Measurements from ENCODE around the gene PEX19.

PEX19 gene

DNA sequence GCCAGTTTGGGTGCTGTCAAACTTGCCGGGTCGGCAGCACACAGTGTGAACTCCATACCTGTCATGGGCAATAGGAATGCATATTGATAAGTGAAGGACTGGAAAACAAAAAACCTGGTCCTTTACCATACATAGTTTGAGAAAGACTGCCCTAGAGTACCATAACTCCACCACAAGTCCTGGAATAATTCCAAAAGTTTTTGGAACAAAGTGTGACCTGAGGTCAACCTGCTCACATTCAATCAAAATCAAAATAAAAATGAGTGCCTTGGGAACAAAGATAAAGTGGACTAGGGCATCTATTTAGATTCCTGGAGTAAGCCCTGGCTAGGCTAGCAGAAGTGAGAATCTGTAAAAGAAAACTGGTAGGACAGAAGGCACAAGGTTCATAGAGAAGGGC is 7.6 kb downstream of the PEX19 start:
- no peak for DNase-seq

DNA sequence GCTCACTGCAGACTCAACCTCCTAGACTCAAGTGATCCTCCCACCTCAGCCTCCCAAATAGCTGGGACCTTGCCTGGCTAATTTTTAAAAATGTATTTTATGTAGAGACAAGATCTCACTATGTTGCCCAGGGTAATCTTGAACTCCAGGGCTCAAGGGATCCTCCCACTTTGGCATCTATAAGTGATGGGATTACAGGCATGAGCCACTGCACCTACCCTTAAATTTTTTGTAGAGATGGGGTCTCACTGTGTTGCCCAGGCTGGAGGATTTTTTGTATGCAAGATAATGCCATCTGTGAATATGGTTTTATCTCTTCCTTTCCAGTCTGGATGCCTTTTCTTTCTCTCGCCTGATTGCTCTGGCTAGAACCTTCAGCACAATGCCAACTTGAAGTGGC is 13.9 kb downstream of the PEX19 start:
- no peak for DNase-seq

DNA sequence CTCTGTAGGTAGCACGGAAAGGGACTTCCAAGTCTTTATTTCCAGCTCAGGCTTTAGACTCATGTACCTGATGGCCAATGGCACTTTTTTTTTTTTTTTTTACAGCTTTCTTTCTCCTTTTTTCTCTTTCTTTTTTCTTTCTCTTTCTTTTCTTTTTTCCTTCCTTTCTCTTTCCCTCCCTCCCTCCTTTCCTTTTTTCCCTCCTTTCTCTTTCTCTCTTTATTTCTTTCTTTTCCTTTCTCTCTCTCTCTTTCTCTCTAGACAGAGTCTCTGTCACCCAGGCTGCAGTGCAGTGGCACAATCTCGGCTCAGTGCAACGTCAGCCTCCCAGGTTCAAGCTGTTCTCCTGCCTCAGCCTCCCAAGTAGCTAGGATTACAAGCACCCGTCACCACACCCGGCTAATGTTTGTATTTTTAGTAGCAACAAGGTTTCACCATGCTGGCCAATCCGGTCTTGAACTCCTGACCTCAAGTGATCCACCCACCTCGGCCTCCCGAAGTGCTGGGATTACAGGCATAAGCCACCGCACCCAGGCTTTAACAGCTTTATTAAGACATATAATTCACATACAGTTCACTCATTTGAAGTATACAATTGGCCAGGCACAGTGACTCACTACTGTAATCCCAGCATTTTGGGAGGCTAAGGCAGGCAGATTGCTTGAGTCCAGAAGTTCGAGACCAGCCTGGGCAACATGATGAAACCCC is 17.5 kb downstream of the PEX19 start:
- DNase-seq: no peak

GRCh38 chr1:160264795-160265307 is 20.1 kb downstream of the PEX19 start:
- DNase-seq: no peak

DNA sequence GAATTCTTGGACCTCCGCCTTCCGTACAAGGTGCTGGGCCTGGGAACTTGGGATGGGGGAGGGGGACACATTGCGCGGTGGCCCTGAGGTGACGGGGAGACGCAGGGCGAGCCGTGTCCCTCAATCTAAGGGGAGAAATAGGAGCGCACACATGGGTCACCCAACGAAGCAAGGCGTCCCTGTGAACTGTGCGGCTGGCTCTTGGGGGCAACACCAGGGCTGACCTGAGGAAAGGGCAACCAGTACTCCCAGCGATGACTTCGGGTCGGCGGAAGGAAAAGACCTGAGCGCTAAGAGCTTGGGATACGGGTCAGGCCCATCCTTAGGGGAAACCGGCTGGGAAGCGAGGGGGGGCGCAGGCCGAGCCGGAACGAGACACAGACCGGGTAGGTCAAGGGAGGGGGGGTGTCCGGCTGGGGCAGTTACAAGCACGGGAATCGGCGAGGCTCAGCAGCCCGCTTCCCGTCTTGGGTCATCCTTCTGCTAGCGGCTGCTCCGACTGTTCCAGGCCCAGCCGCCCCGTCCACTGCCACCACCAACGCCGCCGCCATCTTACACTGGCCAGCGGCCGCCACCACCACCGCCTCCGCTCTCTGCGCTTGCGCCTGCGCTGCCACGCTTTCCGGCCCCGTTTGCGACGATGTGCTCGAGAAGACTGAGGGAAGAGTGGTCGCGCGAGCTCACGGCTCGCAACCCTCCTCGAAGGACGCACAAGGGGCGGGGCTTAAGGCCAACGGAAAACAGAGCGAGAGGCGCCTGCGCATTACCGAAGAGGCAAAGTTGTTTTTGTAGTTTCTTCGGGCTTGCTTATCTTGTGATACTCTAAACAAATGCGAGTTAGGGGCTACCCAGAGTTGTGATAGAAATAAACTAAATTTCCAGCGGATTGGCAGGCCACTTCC is 22.8 kb downstream of the PEX19 start, which contains the start of gene DCAF8:
Gene DCAF8, minus strand, starts transcription at position 657 of the 902 bp plus-strand sequence. CDS start 18,541 bp downstream, outside the sequence.
- DNase-seq: peak; percentile 99 to 100

DNA sequence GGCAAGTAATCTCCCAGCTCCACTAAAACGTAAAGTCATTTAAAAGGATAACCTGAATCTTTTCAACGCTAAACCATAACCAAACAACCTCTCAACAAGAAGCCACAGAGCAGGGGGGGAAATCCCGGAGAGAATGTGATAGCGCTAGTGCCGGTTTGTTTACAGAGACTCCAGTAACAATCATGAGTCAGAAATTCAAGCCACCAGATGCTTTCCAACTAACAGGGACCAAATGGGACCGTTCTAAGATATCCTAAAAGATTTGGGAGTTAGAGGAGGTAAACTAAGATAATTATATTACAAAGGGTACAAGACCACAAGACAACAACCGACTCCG is 23.4 kb downstream of the PEX19 start:
- peak; percentile 60 to 71 for DNase-seq

DNA sequence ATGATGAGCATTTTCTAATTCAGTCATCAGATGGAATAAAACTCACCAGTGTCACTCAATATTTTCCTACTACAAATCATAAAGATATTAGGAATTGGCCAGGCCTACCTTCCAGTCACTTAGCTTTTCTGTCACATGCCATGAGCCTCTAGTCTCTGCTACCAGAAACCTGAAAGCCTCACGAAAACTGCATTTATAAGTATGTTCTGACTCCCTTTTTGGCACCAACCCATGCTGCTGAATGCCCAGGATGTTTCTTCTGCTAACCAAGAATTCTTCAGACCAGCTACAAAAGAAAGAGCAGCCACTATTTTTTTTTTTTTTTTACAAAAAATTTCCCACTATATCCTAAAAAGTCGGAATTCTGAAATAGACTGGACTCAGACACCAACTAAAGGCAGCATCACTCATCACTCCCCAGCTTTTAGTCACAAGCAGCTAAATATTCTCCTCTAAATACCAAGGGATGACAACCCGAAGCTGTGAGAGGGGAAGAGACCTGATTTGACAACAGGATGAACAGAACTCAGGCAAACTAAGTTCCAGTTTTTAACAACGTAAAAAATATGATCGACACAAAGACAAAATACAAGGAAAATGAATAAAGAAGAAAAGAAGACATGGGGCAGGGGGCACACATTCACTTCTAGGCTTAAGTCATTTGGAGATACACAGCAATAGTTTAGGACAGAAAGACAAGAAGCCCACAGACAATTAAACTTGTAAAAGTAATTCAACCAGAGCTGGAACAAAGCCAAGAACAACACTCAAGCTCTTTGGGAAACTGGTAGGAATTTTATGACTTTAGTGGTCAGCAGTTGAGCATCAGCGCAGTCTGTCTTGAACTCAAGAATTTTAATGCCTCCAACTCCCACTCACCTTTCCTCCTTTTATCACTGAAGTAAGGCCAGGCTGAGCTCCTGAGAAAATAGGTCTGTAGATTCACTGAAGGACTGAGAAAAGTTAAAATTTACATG is 24.2 kb downstream of the PEX19 start:
- DNase-seq: no peak

DNA sequence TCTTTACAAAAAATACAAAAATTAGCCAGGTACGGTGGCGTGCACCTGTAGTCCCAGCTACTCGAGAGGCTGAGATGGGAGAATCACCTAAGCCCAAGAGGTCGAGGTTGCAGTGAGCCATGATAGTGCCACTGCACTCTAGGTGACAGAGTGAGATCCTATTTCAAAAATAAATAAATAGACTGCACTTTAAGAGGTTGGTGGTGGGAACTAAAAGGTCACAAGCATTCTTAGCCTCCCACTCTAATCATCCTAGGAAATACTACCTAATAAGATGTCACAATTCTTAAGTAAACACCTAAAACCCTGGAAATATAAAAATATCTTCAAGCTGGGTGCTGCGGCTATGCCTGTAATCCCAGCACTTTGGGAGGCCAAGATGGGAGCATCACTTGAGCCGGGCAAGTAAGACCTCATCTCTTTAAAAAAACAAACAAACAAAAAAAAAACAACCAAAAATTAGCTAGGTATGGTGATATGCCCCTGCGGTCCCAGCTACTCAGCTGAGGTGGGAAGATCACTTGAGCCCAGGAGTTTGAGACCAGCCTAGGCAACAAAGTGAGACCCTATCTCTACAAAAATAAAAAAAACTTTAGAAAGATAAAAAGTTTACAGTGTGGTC is 26.6 kb downstream of the PEX19 start:
- no peak for DNase-seq

- no peak for DNase-seq
Measured at GRCh38 chr1:160257411-160258015, 27.4 kb downstream of the PEX19 start.

DNA sequence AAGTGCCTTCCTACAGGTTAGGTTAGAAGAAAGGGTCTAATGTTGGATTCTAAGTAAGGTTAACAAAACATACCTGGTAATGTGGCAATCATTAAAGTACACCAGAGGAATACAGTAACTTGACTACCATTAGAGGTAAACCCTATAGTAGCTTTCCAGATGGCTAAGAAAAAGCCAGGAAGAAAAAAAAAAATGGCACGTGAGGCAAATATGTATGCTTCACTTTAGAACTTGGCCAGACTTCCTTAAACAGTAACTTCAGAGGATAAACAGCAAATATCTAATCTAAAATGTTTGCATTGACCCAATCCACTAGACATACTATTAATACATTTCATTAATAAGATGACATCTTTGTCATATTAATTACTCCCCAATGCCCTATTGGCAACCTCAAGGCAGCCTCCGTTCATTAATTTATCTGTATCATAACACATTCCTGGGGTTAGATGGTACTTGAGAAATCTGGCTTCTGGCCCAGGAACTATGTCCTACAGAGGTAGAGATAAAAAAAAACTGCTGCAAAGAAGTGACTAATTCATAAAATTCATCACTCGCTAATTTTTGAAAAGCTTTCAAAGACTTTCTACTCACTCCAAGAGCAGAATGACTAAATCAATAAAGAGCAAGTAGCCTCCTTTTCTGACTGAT is 28.4 kb downstream of the PEX19 start:
- DNase-seq: no peak

DNA sequence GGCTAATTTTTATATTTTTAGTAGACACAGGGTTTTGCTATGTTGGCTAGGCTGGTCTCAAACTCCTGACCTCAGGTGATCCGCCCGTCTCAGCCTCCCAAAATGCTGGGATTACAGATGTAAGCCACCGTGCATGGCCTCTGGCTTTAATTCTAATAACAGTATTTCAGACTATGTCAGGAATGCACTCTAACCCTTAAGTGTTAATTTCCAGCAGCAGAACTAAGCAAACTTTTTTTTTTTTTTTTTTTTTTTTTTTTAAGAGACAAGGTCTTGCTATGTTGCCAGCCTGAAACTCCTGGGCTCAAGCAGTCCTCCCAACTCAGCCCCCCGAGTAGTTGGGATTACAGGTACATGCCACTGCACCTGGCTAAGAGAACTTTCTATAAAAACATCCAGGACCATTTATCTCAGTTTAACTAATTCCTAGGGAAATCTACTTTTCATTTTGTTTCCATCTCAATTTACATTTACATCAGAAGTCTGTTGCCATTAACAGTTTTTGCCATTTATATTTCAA is 29.1 kb downstream of the PEX19 start:
- DNase-seq: no peak

GRCh38 chr1:160251687-160252526 is 33.0 kb downstream of the PEX19 start:
- DNase-seq: peak; percentile 57 to 92

DNA sequence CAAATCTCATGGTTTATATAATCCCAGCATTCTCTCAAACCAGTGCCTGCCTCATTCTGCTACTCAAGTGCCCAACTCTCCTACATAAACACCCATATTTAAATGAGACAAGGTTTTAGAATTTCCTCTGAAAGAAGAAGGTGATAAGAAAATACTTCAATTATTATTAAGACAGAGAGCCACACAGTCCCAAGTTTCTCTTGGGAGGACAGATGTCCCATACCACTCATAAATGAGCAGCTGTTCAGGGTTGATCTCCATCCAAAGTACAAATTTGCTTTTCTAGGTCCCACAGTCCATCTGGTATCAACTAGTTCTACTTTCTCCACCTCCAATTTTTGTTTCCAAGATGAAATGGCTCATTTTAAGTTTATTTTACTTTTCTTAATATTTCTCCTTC is 33.9 kb downstream of the PEX19 start:
- no peak for DNase-seq

GRCh38 chr1:160247053-160247452 is 37.9 kb downstream of the PEX19 start:
- DNase-seq: no peak

DNA sequence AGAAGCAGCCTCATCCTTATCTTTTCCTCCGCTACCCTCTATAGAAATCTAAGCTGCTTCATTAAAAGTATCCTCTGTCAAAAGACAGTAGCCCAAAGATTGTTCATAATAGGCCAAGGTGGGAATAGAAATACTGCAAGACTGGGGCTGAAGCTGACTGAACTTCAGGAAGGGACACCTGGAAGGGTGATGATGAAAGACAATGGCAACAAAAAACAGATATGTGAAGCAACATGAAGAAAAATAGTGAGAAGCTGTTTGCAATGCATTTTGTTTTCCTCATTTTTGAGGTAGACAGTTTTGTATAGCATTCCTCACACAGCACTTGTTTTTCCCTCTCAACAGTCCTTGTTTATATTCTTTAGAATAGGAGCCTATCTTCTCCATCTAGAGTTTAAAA is 39.5 kb downstream of the PEX19 start:
- no peak for DNase-seq

DNA sequence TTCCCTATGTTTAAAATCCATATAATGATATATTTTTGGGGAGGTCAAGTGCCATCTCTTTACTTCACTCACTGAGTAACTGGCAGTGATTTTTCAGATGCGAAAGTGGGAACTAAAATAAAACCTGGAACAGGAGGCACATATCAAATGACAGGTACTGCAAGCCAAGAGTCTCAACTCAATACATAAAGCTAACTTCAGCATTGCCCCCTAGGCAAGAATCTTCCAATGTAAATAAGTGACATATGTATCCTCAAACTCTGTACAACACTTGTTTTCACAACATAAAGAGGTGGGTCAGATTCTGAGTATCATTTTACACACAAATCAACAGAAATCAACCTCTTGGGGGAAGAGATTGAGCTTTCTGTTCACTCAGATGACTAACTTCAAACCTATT is 40.7 kb downstream of the PEX19 start:
- DNase-seq: no peak

DNA sequence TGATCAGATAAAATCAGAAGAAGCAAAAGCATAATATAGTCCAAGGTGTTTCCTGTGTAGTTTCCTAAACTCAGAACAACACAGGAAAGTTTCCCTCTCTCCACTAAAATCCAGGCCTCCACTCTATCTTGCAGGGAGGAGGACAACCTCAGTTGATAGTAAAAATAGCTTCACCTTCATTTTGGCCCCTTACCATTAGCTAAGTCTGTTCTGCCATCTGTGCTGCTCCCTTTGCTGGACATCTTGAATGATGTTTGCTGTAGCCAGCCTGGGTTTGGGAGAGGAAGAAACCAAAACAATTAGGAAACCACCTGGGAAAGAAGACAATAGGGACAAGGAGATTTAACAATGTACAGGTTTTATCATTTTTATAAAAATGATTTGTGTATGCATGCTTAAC is 41.2 kb downstream of the PEX19 start:
- DNase-seq: no peak

GRCh38 chr1:160239582-160240299 is 45.2 kb downstream of the PEX19 start:
- no peak for DNase-seq

DNA sequence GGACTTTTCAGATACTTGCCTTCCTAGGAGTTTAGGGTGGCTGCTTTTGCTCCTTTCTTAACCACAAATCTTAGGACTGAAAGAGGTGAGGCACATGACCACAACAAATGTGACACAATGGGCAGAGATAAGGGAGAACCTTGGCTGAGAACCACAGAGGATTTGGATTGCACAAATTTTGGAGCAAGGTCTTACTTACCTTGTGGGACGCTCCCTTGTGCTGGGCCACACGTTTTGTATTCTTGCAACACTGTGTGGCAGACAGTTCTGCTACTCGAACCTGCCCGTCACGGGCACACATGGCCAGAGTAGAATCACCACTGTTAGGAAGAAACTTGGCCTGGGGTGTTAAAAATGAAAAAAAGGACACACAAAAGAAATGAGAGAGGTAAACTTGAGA is 46.5 kb downstream of the PEX19 start:
- DNase-seq: no peak

All from NCI-H526 (cell line).